HG03039 (cell line): ENCODE results near the gene NSMCE3.
A peak's percentile ranks its signal among the peaks of the same experiment; 100 is the strongest.

Experiments used
- ATAC-seq: cut with Tn5 transposase; IDR thresholded peaks from one replicate; pipeline ENCODE4 v1.9.1; 2021; ENCODE audit warnings: mild to moderate bottlenecking, moderate library complexity; ENCODE audit not compliant: unreplicated experiment

The NSMCE3 gene

DNA sequence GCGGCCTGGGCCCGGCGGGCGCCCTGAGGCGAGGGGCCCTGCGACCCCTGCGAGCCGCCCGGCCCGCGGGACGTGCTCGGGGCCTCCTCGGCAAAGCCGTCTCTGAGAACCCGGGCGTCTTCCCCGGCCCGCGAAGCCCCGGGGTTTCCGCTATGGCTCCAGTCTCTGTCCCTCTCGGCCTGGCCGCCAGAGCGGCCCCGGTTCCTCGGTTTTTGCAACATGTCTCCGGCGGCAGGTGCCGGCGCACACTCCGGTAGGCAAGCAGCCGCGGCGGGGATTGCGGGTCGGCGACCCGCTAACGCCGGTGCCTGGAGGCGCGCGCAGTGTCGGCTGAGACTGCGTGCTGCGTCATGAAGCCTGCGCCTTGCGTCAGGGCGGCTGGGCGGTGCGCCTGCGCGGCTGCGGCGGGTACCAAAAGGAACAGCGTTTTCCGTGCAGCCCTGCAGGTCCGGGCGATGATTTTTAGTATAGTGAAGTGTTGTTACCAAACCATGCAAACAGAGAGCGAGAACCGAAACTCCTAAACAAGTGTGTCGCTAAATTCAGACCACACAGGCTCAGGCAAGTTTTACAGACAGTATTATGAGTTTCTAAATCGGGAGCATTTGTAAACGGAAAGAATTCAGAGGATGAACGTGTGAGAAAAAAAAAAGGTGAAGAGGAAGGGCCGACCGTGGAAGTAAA, at the start of gene NSMCE3:
Gene NSMCE3 (minus strand): TSS at position 338 of the 684 bp plus-strand sequence. CDS start 117 bp downstream, at position 221.
- peak; percentile 92 for ATAC-seq

DNA sequence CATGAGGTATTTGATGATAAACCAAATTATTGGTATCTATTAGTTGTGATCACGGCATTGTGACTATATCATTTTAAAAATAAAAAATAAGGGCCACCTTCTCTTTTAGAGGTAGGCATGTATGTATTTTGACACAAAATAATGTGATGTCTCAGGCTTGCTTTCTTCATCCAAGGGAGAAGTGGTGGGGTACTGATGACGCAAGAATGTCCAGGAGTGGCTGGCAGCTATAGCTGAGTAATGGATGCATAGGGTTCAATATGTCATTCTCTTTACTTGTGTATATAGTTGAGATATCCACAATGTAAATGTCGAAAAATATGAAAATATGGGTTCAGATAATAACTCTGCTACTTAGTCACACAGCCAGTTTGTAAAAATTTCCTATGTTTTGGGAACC, 46.8 kb upstream of the NSMCE3 start:
- no peak for ATAC-seq

DNA sequence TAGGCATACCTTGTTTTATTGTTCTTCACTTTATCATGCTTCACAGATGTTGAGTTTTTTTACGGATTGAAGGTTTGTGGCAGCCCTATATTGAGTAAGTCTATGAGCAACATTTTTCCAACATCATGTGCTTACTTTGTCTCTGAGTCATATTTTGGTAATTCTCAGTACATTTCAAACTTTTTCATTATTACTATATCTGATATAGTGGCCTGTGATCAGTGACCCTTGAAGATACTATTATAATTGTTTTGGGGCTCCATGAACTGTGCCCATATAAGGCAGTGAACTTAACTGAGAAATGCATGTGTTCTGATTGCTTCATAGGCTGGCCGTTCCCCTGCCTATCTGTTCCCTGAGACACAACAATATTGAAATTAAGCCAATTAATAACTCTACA, 42.8 kb upstream of the NSMCE3 start:
- no peak for ATAC-seq

DNA sequence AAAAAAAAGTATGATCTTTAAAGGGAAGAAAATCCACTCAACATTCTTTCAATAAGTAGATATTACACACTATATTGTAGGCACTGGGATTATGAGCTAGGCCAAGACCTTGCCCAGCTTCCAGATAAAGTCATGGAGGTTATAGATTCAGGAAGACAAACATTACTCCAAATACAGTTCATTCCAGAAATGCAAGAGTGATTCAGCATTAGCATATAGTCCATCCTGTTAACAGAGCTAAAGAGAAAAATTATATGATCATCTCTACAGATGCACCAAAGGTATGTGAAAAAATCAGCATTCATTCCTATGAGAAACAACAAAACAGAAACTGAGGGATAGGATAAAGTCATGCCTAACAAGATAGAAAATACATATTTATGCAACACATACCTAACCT, 42.1 kb upstream of the NSMCE3 start:
- ATAC-seq, result no peak

DNA sequence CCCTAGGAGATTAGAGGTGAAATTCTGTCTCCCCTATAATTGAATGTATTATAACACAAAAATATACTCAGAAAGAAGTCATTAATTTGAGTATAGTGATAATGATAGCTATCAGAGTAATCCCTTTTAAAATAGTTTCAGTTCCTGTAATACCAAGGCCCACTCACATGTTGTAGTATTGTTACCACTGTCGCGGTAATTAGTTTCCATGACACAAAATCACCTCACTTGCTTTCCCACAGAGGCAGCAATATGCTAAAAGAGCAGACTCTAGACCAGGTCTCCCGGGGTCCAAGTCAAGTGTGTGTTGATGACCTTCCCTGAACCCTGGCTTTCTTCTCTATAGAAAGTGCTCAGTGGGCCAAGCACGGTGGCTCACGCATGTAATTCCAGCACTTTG, 39.5 kb upstream of the NSMCE3 start:
- no peak for ATAC-seq

DNA sequence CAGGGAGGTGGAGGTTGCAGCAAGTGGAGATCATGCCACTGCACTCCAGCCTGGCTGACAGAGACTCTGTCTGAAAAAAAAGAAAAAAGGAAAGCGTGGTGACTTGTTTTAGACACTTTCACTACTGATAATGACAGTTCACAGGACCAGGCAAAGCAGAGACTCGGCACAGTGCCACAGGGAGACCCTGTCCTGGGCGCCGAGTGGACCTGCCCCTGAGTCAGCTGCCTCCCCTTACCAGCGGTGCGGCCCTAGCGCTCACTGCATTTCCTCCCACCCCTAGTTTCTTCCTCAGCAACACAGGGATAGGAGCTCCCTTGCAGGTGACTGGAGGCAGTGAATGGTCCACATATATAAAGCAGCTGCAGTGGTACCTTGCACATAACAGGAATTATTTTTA, 38.7 kb upstream of the NSMCE3 start:
- ATAC-seq, result no peak

DNA sequence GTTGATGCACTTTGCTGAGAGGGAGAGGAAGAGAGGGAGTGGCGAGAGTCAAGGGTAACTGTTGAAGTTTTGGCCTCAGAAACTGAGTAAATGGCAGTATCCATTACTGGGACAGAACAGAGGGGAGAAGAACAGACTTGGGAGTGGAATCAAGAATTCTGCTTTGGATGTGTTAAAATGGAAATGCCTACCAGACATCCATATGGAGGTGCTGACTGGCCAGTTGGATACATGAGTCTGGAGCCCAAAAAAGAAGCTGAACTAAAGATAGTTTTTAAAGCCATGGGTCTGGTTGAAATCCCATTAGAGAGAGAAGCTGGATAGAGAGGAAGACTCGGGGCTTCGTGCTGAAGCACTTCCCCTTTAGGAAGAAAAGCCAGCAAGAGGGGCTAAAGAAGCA, 35.9 kb upstream of the NSMCE3 start:
- no peak for ATAC-seq

DNA sequence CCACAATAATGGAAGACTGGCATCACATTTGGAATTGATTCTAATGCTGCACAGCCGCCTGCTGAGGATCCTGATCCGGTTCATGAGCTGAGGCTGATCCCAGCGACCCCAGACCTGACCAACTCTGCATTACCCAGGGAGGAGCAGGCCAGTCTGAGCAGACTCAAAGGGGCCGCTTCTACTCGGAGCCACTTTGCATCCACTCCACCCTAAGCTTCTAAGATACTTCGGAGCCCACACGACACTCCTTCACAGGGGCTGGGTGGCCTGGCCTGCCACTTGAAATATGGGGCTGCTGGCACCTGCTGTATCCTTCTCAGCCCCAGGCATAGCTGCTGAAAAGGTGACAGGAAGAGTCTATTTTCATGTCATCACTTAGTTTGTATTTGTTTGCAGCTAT, 33.2 kb upstream of the NSMCE3 start:
- ATAC-seq, result no peak

DNA sequence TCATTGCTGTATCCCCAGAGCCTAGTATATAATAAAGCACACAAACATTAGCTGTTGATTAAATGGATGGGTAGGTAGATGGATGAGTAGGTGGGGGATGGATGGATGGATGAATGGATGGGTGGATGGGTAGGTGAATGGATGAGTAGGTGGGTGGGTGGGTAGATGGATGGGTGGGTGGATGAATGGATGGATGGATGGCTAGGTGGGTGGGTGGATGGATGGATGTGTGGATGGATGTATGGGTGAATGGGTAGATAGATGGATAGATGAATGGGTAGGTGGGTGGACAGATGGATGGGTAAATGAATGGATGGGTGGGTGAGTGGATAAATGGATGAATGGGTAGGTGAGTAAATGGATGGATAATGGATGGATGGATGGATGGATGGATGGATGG, 30.2 kb upstream of the NSMCE3 start:
- no peak for ATAC-seq

DNA sequence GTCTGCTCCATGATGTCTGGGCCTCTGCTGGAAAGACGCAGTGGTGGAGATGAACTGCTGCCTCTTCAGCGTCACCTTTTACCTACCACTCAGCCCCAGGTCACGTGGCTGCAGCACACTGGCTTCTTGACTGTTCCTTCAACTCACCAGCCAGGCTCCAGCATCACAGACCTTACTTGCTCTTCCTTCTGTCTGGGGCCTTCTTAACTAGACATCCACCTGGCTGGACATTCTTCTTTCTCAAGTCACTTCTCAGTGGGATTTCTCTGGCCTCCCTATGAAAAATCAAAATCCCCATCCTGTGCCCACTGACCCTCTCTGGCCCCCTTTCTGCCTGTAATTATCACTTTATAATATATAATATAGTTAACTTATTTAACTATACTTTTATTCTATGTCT, 29.7 kb upstream of the NSMCE3 start:
- ATAC-seq, result no peak

DNA sequence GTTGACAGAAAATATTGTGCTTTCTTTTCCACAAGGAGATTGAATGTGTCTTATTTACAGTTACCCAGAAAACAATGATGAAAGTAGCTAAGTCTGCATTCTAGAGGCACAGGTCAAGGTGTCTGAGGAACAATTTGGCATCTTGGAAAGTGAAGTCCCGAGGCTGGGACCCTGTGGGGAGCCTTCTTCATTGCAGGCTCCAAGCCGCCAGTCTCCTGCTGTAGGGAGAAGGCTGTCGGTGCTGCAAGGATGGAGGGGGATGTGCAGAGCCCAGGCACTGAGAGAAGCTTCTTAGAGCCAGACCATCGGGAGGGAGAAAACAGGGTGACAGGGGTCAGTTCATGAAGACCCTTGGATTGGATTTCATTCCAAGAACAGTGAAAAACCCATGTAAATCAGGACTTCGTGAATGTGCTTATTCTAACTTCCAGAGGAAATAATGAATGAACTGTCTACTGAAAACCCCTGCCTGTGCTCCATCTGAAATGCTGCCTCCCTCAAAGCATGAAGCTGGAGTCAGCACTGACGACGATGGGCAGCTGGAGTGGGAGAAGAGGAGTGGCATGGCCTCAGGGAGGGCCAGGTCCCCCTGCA, 25.2 kb upstream of the NSMCE3 start:
- ATAC-seq, result no peak

DNA sequence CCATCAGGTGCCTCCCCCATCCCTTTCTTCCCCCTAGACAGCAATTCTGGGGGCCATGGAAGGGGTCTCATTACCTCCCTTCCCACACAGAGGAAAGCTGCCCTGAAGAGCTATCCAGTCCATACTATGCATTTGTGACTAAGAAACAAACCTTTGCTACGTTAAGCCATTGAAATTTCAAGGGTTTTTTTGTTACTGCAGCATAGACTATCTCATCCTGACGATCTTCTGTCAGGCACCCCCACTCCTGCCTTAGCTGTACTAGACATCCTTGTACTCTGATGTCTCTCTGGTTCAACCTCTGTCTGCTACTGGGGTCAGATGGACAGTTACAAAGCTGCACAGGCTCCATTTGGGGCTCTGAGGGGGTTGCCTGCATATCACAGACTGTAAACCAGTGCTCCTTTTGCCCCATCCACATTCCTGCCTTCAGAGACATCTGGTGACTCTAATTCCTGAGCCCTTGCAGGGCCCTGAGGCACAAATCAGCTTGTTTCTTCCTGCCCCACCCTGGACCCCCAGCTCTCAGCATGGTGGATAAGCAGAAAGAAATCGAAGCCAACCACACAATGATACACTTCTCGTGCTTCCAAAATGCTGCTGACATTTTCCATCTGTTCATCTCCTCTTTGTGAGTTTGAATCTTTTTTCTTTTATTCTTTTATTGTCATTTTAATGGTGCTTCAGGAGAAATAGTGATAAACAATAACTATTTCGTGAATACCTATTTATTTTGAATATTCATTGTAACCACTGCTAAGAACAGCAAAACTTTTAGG, 21.6 kb upstream of the NSMCE3 start:
- ATAC-seq, result no peak

DNA sequence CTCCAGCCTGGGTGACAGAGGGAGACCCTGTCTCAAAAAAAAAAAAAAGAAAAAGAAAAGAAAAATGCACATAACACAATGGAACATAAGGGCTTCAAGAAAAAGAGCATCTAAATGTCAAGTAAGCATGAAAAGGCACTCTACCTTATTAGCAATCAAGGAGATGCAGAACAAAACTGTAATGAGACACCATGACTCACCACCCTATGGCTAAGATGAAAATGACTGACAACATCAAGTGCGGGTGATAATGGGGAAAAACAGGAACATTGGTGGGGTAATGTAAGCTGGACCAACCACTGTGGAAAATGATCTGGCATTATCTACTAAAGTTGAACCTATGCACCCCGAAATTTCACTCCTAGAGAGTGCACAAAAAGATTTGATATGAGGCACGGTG, 19.6 kb upstream of the NSMCE3 start:
- ATAC-seq, result no peak

DNA sequence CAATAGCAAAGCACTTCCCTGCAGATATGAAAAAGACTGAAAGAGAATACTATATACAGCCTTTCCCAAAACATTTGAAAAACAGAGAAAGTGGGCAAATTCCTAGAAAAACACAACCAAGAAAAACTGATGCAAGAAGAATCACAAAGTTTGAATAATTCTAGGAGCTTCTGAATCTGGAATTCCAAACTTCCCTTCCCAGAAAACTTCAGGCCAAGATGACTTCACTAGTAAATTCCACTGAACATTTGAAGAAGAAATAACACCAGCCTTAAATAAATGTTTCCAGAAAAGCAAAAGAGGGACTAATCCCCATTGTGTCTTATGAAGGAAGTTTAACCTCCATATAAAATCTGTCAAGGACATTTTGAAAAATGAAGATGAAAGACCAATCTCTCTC, 15.8 kb upstream of the NSMCE3 start:
- no peak for ATAC-seq

DNA sequence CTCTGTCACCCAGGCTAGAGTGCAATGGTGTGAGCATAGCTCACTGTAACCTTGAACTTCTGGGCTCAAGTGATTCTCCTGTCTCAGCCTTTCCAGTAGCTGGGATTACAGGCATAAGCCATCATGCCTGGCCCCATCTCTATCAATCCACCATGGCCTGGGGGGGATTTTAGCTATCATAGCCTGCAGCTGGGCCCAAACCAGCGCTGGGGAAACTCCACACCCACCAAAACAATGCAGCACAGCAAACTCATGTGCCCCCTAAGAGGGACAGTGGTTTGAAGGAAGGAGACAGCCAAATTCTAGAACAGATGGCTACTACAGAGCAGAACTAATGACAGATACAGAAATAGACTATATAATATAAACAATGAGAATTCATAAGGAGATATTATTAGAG, 13.8 kb upstream of the NSMCE3 start:
- ATAC-seq, result no peak

DNA sequence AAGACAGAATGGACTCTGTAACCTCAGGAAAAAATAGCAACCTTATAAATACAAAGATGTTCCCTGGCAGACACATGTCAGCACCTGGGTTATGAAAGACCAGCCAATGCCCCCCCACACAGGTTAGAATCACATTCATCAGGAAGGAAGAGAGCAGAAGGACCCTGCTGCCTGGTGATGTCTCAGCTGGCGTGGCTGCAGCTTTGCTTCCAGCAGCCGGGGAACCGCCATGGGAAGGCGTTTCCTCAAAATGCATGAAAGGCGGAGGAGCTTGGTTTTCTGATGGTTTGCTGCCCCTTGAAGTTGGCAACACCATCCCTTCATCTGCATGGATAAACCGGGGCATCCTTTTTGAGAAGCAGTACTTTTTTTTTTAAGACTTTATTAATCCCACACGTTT, 10.9 kb upstream of the NSMCE3 start:
- no peak for ATAC-seq

DNA sequence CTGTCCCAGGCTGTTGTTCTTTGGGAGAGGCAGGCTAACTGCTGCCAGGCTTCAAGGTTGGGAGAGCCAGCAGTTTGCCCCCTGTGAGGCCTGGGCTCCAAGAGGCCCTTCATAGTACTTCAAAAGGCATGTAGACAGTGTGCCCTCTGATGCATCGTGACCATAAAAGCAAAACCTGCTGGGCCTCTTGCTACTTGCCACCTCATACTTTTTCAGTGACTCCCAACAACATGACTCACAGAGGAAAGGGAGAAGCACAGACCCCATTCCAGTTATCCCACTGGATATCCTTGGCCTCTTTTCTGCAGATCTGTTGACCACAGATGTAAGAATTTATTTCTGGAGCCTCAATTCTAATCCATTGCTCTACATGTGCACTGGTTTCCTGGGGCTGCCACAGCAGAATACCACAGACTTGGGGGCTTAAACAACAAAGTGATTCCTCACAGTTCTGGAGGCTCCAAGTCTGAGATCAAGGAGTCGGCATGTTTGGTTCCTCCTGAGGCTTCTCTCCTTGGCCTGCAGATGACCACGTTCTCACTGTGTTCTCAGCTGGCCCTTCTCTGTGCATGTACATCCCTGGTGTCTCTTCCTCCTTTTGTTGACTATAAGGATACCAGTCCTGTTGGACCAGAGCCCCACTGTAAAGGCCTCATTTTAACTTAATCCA, 8.9 kb upstream of the NSMCE3 start:
- ATAC-seq, result no peak

DNA sequence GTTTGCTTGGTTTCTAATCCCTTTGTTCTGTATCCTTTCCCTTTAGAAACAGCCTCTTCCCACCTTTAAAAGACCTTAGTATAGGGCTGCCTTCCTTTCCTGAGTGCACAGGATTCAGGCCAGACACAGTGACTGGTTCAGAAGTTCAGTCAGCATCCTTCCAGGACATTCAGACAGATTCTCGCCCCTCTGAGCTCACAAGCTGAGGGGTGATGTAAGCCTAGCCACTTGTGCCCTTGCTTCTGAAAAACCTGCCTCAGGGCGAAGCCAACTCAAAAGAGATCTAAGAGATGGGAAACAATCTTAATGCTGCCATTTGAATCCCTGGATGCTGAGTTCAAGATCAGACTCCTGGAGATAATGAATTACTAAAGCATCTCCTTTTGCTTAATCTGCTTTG, 6.7 kb upstream of the NSMCE3 start:
- no peak for ATAC-seq

DNA sequence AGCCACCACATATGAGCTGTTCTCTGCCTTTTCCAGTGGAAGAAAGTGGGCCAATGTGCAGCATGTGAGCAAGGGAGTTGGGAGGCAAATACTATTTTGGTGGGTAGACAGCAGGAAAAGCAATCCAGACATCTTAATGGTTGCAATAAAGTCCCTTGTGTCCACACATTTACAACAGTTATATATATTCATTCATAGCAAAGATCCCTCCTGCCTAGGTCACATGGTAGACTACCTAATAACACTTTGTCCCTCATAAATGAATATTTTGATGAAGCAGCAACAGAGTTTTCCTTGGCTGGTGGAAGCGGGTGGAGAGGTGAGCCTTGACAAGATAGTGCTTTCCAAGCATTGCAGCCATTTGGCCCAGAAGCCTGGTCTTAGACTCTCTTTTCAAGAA, 6.2 kb upstream of the NSMCE3 start:
- no peak for ATAC-seq

DNA sequence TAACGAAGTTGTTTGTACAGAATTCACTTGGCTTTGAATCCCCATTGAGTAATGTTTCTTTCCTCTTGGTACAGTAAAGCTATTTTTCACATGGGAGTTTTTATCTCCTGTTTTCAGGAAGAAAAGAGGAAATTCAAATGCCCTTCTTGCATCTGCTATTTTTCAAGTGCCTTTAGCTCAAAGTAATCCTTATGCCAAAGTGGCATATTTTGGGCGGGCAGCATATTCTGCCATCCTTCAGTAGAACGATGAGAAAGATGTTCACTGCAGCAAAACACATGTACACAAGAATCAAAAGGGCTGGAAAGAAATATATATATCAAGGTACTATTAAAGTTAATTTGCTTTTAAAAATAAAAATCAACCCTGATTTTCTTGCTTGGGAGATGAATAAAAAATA, 5.3 kb upstream of the NSMCE3 start:
- no peak for ATAC-seq

DNA sequence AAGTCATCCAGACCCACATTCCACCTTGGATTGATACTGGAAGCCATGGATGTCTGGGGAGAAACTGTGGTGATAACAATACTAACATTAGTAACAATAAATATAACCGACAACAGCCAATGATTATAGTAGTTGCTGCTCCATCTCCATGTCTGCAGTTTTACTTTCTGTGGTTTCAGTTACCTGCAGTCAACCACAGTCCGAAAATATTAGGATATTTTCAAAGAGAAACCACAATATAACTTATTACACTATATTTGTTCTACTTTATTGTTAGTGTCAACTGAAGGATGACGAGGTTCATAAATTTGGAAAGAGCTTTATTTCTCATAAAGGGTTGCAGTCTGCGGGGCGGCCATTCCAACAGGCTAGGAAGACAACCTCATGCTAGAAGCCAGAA, 2.6 kb upstream of the NSMCE3 start:
- ATAC-seq, result no peak

DNA sequence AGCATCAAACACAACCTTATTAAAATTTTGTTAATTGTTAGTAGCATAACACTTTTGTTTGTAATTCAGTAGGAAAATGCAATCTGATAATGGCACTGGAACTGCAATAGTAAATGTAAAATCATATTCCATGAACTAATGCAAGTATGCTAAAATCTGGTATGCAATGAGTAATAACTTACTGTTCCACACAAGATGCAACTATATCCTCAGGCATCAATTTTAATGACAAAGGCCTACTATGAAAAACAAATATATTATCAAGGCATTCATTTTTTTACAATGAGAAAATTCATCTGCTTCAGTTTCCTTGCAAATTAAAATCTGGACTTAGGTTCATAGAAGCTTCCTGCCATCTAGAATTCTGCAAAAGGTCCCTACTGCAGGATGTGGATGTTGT, 1.4 kb upstream of the NSMCE3 start:
- ATAC-seq, result no peak
